AG04450 (cell line): Measurements from ENCODE around the gene C11orf24. TPM values are rescaled to one million over a fixed set of nuclear protein-coding genes. Genes with fewer than 3 reads are reported as not detected.

ENCODE experiments used
- CTCF ChIA-PET: fragments of 300-600, 350-600 bp; formaldehyde crosslinking; extraction: SDS; loops from one replicate; lab custom pipeline; 2022; ENCODE audit warnings: antibody characterized with exemption, inconsistent platforms; lab: Charles Lee
- POLR2A ChIA-PET: fragments of 350-600 bp; formaldehyde crosslinking; extraction: SDS; loops from one replicate; lab custom pipeline; 2021; ENCODE audit warnings: antibody characterized with exemption, inconsistent platforms; lab: Yijun Ruan, JAX
- DNase-seq: peaks from one replicate; pipeline ENCODE4 v3.0.0-alpha.2; 2011; ENCODE audit warnings: low read depth, low spot score
- H3K27ac ChIP-seq: one replicate; pipeline ENCODE4 v1.5.1; 2012; ENCODE audit warnings: low read depth, low read length, control low read depth
- H3K27me3 ChIP-seq: one replicate; pipeline ENCODE4 v1.6.0; 2012; ENCODE audit warnings: low read length; ENCODE audit not compliant: control insufficient read depth, insufficient read depth
- H3K4me3 ChIP-seq: 2 replicates; pipeline ENCODE4 v1.5.1; 2011; ENCODE audit warnings: mild to moderate bottlenecking, low read depth, low read length, control low read depth
- H3K9me3 ChIP-seq: 2 replicates; pipeline ENCODE4 v1.5.1; 2012; ENCODE audit warnings: low read length; ENCODE audit not compliant: control insufficient read depth, insufficient read depth
- CTCF ChIP-seq: IDR thresholded peaks from 2 replicates; pipeline ENCODE4 v1.5.1; 2011; ENCODE audit warnings: low read depth, low read length, control low read depth, inconsistent platforms
- polyA plus RNA-seq: library from polyadenylated mRNA; depleted of rRNA; stranded (reverse); fragments of >200 nt; gene quantifications from 2 replicates; pipeline ENCODE4 v1.2.3, GENCODE V29; 2011

Gene C11orf24
- polyA plus RNA-seq, 1 experiment: 39.1 TPM

GRCh38 chr11:68261749-68262543 lies 9.8 kb downstream of the C11orf24 start:
- no peak for TF ChIP-seq CTCF
- no peaks in the 10 kb centered on the region for H3K27me3 ChIP-seq
- no peaks in the 10 kb centered on the region for H3K9me3 ChIP-seq
- no peak overlapping the region for H3K27ac ChIP-seq
- POLR2A ChIA-PET: no interaction called here
- no peak for DNase-seq
- CTCF ChIA-PET: no interaction called here
- no peak overlapping the region for H3K4me3 ChIP-seq

- no peaks in the 10 kb centered on the region for H3K27me3 ChIP-seq
- H3K4me3 ChIP-seq: no peak overlapping the region
- no peak for TF ChIP-seq CTCF
- POLR2A ChIA-PET: no interaction called here
- no peak for DNase-seq
- no peaks in the 10 kb centered on the region for H3K9me3 ChIP-seq
- no peak overlapping the region for H3K27ac ChIP-seq
- CTCF ChIA-PET: no interaction called here
These were observed 10.8 kb downstream of the C11orf24 start for GRCh38 chr11:68261006-68261405.

- Histone ChIP-seq H3K9me3 (no peaks in the 10 kb centered on the region), H3K27me3 (no peaks in the 10 kb centered on the region), H3K4me3 (no peak overlapping the region), H3K27ac (no peak overlapping the region)
- ChIA-PET CTCF (interaction anchor here (1.3 to 1.8 kb wide), 2 partner anchors 37 to 38 kb away, joined by 7 to 8 read pairs; no protein-coding TSS in a partner anchor), POLR2A (interaction anchor here (1.2 kb wide), 1 partner anchor 46 kb away, joined by 3 read pairs; no protein-coding TSS in a partner anchor)
- DNase-seq: no peak
- no peak for TF ChIP-seq CTCF
These were observed 11.3 kb downstream of the C11orf24 start for GRCh38 chr11:68260484-68260883.

- ChIA-PET POLR2A (interaction anchor here (1.0 to 1.2 kb wide), 3 partner anchors 12 to 47 kb away, joined by 3 read pairs; partner anchors contain the start of gene C11orf24), CTCF (interaction anchor here (1.2 to 1.8 kb wide), 3 partner anchors 38 to 51 kb away, joined by 3 to 8 read pairs (median 7); no protein-coding TSS in a partner anchor)
- TF ChIP-seq CTCF: no peak
- no peak for DNase-seq
- H3K9me3 ChIP-seq: no peaks in the 10 kb centered on the region
- H3K27ac ChIP-seq: no peak overlapping the region
- H3K27me3 ChIP-seq: no peaks in the 10 kb centered on the region
- H3K4me3 ChIP-seq: no peak overlapping the region
These were observed 12.4 kb downstream of the C11orf24 start for GRCh38 chr11:68259122-68259959.
